ENCODE measurements around the gene TJP1.

The TJP1 gene

GRCh38 chr15:29712149-29712885 lies 110.0 kb downstream of the TJP1 start:
- Histone ChIP-seq H3K4me1 (no peaks in the 10 kb centered on the region), H3K4me3 (no peak overlapping the region), H3K36me3 (peaks cover 76 to 97% (median 90%) of the 10 kb centered on the region in 3 donors), H3K27ac (no peak overlapping the region), H3K9me3 (no peaks in the 10 kb centered on the region), H3K27me3 (no peaks in the 10 kb centered on the region)
- intact Hi-C loops (cut with DNase I; ENCODE audit: low total_unique reads): no loop called here
- no peak for DNase-seq
- TF ChIP-seq, protein P1, sequence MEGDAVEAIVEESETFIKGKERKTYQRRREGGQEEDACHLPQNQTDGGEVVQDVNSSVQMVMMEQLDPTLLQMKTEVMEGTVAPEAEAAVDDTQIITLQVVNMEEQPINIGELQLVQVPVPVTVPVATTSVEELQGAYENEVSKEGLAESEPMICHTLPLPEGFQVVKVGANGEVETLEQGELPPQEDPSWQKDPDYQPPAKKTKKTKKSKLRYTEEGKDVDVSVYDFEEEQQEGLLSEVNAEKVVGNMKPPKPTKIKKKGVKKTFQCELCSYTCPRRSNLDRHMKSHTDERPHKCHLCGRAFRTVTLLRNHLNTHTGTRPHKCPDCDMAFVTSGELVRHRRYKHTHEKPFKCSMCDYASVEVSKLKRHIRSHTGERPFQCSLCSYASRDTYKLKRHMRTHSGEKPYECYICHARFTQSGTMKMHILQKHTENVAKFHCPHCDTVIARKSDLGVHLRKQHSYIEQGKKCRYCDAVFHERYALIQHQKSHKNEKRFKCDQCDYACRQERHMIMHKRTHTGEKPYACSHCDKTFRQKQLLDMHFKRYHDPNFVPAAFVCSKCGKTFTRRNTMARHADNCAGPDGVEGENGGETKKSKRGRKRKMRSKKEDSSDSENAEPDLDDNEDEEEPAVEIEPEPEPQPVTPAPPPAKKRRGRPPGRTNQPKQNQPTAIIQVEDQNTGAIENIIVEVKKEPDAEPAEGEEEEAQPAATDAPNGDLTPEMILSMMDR (IDR thresholded peaks at IDR 0.05): no peak

GRCh38 chr15:29711531-29711930 lies 110.7 kb downstream of the TJP1 start:
- Histone ChIP-seq H3K4me1 (no peaks in the 10 kb centered on the region), H3K27me3 (no peaks in the 10 kb centered on the region), H3K27ac (no peak overlapping the region), H3K9me3 (no peaks in the 10 kb centered on the region), H3K4me3 (no peak overlapping the region), H3K36me3 (peaks cover 76 to 97% (median 90%) of the 10 kb centered on the region in 3 donors)
- intact Hi-C loops (cut with DNase I; ENCODE audit: low total_unique reads): no loop called here
- no peak for DNase-seq
- TF ChIP-seq, protein P1 (IDR thresholded peaks at IDR 0.05): no peak

DNA sequence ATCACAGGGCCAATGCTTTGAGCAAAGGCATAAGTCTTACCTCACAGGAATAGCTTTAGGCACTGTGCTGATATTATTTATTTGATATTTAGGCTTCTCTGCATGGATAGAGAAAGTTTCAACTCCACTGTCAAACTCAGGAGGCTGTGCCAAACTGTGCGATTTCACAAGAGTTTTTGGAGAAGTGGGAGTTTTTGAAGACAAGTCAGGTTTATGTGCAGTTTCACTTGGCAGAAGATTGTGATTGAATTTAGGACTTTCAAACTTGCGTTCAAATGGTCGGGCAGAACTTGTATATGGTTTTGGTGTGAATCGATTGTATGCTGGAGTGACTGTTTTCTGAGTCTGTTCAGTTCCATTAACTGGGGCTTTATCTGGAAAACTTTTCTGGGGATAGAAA lies 113.7 kb downstream of the TJP1 start:
- no peaks in the 10 kb centered on the region for H3K9me3 ChIP-seq
- intact Hi-C loops (cut with DNase I; ENCODE audit: low total_unique reads): no loop called here
- no peak overlapping the region for H3K4me3 ChIP-seq
- no peak overlapping the region for H3K27ac ChIP-seq
- TF ChIP-seq, protein P1 (IDR thresholded peaks at IDR 0.05): no peak
- DNase-seq: no peak
- H3K4me1 ChIP-seq: no peaks in the 10 kb centered on the region
- peaks cover 81 to 97% (median 89%) of the 10 kb centered on the region in 3 donors for H3K36me3 ChIP-seq
- H3K27me3 ChIP-seq: no peaks in the 10 kb centered on the region

GRCh38 chr15:29704950-29705597 lies 117.2 kb downstream of the TJP1 start:
- no peak for DNase-seq
- TF ChIP-seq, protein P1 (IDR thresholded peaks at IDR 0.05): no peak
- intact Hi-C loops (cut with DNase I; ENCODE audit: low total_unique reads): no loop called here

GRCh38 chr15:29701151-29701550 lies 121.1 kb downstream of the TJP1 start:
- TF ChIP-seq, protein P1 (IDR thresholded peaks at IDR 0.05): no peak
- intact Hi-C loops (cut with DNase I; ENCODE audit: low total_unique reads): no loop called here
- no peak overlapping the region for H3K27ac ChIP-seq
- H3K27me3 ChIP-seq: no peaks in the 10 kb centered on the region
- H3K4me3 ChIP-seq: no peak overlapping the region
- DNase-seq: no peak
- H3K9me3 ChIP-seq: no peaks in the 10 kb centered on the region
- H3K4me1 ChIP-seq: no peaks in the 10 kb centered on the region
- peaks cover 76 to 79% (median 76%) of the 10 kb centered on the region in 3 donors for H3K36me3 ChIP-seq

More at GRCh38 chr15:29704950-29705597, 117.2 kb downstream of the TJP1 start:
- Histone ChIP-seq H3K27me3 (no peaks in the 10 kb centered on the region), H3K4me1 (no peaks in the 10 kb centered on the region), H3K4me3 (no peak overlapping the region), H3K27ac (no peak overlapping the region), H3K9me3 (no peaks in the 10 kb centered on the region), H3K36me3 (peaks cover 94 to 96% (median 95%) of the 10 kb centered on the region in 3 donors)

Data from tibial artery (tissue), 4 donors.